Suppressor macrophage (primary cell): ENCODE data around the gene LRBA.
A peak's percentile ranks its signal among the peaks of the same experiment; 100 is the strongest.
"Not testable (repeated sequence)": the region's sequence is repeated elsewhere in the genome, so short reads cannot be mapped to it uniquely, and the experiment has no call there.

Source experiments
- DNase-seq, 4 experiments: peaks; one replicate each; pipeline ENCODE4 v3.0.0-alpha.2; 2020 to 2022
- total RNA-seq, 17 experiments: gene quantifications; one replicate each; lab custom pipeline; 2026; ENCODE audit warnings: mixed read lengths in 6 of 17, inconsistent platforms in 3 of 17; lab: John Stamatoyannopoulos, UW

The LRBA gene, protein sequence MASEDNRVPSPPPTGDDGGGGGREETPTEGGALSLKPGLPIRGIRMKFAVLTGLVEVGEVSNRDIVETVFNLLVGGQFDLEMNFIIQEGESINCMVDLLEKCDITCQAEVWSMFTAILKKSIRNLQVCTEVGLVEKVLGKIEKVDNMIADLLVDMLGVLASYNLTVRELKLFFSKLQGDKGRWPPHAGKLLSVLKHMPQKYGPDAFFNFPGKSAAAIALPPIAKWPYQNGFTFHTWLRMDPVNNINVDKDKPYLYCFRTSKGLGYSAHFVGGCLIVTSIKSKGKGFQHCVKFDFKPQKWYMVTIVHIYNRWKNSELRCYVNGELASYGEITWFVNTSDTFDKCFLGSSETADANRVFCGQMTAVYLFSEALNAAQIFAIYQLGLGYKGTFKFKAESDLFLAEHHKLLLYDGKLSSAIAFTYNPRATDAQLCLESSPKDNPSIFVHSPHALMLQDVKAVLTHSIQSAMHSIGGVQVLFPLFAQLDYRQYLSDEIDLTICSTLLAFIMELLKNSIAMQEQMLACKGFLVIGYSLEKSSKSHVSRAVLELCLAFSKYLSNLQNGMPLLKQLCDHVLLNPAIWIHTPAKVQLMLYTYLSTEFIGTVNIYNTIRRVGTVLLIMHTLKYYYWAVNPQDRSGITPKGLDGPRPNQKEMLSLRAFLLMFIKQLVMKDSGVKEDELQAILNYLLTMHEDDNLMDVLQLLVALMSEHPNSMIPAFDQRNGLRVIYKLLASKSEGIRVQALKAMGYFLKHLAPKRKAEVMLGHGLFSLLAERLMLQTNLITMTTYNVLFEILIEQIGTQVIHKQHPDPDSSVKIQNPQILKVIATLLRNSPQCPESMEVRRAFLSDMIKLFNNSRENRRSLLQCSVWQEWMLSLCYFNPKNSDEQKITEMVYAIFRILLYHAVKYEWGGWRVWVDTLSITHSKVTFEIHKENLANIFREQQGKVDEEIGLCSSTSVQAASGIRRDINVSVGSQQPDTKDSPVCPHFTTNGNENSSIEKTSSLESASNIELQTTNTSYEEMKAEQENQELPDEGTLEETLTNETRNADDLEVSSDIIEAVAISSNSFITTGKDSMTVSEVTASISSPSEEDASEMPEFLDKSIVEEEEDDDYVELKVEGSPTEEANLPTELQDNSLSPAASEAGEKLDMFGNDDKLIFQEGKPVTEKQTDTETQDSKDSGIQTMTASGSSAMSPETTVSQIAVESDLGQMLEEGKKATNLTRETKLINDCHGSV (N-terminal part only)
- total RNA-seq, result 42.3 to 113 (median 84.8) reads per million in 17 experiments

DNA sequence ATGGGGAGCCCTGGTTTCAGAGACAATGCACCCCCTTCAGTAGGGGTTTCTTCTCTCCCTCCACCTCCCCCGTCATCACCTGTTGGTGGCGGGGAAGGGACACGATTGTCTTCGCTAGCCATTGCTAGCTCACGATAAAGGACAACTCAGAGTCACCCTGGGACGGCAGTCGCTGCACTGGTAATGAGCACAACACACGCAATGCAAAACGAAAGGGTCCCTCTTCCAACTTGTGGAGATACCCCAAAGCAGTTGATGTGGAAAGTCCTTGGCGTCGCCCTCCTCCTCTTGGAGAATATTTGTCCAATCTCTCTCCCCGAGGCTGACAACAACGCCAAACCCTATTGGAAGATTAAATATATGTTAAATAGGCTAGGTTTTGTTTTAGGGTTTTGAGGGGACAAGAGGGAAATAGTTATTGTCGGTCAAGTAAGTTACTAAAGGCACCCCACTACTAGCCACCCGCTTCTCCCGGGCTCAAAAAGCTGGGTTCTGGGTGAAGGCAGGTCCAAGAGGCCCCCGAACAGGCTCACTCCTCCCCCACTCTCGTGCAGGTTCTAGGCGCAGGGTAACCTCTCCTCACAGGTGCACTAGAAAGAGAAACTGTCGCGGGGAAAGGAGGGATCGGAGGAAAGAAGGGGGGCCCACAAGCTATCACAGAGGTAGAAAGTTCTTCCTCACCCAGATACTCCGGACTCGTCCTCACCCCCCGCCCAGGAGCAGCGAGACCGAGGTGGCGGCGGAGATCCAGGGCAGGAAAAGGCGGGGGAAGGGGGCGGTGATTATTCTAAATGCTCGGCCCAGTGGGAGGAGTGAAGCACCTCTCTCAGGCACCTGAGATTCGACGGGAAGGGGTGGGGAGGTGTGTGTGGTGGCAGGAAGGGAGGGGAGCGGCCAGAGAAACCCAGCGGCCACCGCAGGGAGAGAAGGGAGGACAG lies at the start of gene LRBA:
Gene LRBA (minus strand): TSS at position 764 of the 938 bp plus-strand sequence. CDS start 642 bp downstream, at position 122.
- peak; percentile 37 to 68 (median 54) for DNase-seq

DNA sequence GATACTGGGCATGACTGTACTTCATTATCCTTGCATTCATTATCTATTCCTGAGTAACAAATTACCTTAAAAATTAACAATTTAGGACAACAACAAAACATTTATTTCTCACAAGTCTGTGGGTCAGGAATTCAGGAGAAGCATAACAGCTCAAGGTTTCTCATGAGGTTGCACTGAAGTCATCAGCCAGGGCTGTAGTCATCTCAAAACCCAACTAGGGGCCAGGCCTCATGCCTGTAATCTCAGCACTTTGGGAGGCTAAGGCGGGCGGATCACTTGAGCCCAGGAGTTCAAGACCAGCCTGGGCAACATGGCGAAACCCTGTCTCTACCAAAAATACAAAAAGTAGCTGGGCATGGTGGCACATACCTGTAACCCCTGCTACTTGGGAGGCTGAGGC lies 48.1 kb upstream of the LRBA start:
- DNase-seq, result not testable (repeated sequence)

DNA sequence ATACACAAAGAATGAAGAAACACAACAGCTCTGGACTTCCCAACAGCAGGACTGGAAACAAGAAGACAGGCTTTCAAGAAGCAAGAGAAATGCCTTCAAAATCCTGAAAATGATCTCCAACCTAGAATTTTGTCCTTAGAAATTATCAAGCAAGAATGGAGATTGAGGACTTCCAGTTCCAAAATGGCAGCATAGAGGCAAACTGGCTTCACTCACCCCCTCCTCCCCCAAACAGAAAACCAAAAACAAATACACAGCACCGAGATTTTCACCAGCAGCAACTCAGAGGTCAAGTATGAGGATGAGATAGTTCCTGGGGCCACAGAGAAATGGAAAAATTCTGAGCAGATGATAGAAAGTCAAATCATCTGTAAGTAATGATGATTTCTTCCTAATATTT lies 40.5 kb upstream of the LRBA start:
- DNase-seq, result no peak

DNA sequence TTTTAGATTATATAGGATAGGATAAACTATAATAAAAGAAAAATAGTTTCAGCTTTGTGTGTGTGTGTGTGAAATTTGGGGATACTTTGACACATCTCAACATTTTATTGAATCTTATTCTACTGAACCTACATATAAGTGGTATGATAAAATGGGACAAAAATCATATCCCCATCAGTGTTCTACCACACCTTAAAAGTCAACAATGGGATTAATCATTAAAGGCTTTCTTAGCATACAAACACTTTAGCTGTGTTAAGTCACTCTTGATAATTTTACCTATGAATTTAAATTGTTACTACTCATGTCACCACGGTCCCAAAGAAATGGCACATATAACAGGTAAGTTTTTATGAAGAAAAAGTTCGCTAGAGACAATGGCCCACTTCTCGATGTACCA lies 37.7 kb upstream of the LRBA start:
- DNase-seq, result no peak

DNA sequence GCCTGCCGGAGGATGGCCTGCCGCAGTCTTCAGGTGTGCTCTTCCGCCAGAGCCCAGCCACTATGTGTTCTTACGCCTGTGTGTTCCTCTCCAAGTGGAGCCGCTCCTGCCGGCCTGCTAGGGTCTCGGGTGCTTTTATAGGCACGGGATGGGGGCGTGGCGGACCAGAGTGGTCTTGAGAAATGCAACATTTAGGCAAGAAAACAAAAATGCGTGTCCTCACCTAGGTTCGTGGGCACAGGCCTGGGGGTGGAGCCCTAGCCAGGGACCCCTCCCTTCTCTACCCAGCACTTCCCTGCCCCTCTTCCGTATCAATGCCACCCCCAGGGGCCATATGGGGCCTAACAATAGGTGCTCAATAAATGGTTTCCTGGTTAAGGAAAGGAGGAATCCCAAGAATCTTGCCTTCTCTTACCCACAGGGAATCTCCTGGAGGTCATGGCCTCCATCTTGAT lies 34.4 kb upstream of the LRBA start:
- no peak for DNase-seq

DNA sequence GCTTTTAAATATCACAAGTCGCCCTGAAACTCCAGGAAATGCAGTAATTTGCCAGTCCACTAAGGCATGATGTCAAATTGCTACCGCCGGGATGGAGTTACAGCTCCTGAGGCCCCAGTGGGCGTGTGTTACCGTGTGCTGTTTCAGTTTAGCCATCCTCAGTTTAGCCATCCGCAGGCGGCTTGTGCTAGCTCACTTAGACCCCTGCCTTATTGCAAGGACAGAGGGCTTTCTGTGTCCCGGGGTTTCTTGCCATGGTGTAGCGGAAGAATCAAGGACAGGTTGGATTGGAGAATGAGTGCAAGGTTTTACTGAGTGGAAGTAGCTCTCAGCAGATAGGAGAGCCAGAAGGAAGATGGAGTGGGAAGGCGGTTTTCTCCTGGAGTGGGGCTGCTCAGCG lies 33.8 kb upstream of the LRBA start:
- DNase-seq, result no peak

DNA sequence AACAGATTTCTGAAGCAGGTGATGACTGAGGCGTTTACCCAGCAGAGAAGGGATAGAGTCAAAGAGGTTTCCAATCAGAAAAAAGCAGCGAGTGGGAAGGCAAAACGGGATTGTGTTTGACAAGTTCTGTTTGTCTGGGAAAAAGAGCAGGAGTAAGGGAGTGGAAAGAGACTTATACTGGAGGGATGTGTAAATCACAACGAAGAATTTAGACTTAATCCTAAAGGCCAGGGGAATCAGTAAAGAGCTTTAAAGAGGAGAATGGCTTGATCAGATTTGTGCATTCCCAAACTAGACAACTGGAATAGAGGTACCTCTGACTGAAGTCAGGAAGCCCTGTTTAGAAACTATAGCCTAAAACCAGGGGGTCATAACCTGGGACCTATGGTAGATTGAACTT lies 31.5 kb upstream of the LRBA start:
- DNase-seq, result no peak

DNA sequence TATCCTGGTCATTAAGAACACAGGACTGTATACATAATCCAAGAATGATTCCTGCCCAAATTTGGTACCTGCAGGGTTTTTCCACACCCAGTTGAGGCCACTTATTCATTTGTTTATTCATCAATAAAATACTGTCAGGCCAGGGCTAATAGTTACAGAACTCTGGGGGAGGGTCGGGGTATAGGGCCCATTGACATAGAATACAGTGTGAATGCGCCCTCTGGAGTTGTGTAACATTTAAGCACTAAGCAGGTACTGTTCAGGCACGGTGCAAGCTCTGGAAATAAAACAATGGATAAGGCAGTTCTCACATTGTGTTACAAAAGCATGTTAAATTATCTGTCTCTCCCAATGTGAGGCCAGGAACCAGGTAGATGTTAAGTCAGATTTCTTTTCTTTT lies 30.8 kb upstream of the LRBA start:
- no peak for DNase-seq

DNA sequence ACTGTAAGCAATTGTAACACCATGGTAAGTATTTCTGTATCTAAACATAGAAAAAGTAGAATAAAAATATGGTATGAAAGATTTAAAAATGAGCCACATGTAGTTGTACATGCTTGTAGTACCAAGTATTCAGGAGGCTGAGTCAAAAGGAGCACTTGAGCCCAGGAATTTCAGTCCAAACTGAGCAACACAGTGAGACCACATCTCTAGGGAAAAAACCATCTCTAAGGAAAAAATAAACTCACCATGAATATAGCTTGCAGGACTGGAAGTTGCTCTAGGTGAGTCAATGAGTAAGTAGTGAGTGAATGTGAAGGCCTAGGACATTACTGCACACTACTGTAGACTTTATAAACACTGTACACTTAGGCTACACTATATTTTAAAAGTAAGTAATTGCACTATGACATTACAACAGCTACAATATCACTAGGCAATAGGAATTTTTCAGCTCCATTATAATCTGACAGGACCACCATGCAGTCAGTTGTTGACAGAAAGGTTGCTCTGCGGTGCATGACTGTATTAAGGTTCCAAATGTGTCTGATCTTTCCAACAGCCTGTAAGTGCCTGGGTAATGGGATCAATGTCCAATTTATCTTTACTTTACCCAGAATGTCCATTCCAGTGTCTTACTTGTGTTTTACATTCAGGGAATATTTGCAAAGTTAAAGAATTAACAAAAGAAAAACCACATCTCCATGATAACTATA lies 28.9 kb upstream of the LRBA start:
- no peak for DNase-seq

DNA sequence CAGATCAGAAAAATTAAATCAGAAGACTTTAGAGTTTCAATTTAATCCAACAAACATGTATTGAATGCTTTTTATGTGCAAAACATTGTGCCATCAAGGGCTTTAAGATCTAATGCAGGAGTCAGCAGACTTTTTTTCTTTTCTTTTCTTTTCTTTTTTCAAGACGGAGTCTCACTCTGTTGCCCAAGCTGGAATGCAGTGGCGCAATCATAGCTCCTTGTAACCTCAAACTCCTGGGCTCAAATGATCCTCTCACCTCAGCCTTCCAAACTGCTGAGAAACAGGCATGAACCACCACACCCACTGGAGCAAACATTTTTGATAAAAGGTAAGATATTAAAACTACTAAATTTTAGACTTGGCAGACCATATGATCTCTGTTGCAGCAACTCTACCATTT lies 24.6 kb upstream of the LRBA start:
- DNase-seq, result no peak

DNA sequence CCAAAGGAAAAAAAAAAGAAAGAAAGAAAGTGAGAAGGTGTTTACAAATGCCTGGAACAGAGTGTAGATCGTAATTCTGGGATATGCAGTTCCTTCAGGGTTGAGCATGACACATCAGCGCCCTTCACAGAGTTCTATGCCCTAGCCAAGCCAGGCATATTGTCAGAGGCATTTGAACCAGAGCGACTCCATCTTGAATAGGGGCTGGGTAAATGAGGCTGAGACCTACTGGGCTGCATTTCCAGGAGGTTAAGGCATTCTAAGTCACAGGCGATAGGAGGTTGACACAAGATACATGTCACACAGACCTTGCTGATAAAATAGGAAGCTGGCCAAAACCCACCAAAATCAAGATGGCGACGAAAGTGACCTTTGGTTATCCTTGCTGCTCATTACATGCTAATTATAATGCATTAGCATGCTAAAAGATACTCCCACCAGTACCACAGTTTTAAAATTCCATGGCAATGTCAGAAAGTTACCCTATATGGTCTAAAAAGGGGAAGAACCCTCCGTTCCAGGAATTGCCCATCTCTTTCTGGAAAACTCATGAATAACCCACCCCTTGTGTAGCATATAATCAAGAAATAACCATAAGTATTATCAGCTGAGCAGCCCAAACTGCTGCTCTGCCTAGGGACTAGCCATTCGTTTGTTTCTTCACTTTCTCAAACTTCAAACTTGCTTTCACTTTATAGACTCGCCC lies 23.5 kb upstream of the LRBA start:
- DNase-seq, result no peak

DNA sequence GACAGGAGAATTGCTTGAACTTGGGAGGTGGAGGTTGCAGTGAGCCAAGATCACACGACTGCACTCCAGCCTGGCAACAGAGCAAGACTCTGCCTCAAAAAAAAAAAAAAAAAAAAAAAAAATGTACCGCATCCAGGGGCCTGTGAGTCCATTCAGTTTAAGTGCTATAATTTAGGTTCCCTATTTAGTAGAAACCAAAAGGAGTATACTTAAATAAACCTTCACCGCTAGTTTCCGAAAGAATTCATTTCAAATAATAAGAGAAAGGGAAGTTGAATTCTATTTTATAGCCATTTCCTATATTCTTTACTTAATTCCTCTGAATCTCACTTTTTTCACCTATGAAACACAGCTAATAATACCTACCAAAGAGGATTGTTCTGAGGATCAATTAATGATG lies 20.8 kb upstream of the LRBA start:
- DNase-seq, result no peak

DNA sequence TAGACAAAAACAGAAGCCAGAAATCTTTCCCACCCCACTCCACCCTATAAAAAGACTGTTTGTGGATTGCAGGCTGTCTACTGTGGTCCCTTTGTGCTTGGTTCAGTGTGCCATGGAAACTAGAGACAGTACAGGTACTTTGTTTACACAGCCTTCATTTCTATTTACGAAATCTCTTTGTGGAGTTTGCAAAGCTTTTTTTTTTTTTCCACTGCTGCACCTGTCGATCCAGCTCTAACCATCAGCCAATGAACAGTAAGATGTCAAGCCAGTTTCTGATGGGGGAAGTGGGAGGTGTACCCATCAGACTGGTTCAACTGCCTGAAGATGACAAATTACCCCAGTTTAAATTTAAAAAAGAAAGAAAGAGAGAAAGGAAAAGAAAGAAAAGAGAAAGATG lies 20.2 kb upstream of the LRBA start:
- DNase-seq, result no peak

DNA sequence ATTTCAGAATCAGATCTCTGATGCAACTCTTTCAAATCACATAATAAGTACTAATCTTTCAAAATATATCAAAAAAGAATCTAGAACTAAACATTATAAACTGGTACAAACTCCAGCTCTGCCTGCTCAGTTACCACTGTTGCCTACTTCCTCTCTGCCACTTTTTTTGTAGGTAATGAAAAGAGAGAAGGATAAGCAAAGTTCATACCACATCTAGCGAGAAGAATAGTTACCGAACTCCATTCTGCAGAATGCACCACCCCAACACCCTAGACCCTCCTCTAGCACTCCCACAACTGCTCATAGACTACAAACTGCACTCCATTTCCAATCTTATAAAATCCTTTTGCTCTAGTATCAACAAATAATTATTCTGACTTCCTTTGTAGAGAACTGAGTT lies 19.7 kb upstream of the LRBA start:
- no peak for DNase-seq

DNA sequence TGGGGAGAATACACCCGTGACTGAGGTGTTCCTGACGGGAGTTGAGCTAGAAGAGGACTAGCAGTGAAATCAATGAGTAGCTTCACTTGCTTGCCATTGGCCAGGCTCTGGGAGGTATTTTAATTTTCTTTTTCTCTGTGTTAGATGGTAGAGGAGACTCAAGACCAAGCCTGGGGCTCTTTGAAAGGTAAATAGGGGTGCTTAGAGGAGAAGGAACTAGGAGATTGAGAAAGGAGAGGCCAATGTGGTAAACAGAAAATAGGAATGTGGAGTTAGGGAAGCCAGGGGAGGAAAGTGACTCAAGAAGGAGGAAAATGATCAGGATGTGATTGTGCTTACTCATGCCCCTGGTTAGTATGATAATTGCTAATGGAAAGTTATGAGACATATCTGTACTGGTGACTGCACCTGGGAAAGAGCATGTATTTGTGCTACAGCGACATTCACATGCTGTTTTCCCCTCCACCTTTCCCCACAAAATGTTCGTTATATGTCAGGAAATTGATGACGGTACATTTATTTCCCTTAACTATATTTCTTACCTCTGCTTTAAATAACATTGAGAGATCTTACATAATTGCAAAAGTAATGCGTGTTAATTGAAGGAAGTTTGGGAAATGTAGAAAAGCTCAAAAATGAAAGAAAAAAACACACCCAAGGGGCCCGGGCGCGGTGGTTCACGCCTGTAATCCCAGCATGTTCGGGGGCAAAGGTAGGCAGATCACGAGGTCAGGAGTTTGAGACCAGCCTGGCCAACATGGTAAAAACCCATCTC lies 16.9 kb upstream of the LRBA start:
- DNase-seq, result no peak

DNA sequence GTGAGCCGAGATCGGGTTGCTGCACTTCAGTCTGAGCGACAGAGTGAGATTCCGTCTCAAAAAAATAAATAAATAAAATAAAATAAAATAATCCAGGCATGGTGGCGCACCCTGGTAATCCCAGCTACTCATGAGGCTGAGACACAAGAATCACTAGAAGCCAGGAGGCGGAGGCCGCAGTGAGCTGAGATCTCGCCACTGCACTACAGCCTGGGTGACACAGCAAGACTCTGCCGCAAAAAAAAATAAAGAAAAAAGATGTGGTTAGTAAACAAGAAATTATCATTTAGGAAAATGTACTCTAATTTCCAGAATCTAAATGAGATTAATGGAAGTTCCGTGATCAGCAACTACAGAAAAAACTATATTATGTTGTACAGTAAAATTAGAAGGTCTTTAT lies 14.5 kb upstream of the LRBA start:
- DNase-seq, result no peak

DNA sequence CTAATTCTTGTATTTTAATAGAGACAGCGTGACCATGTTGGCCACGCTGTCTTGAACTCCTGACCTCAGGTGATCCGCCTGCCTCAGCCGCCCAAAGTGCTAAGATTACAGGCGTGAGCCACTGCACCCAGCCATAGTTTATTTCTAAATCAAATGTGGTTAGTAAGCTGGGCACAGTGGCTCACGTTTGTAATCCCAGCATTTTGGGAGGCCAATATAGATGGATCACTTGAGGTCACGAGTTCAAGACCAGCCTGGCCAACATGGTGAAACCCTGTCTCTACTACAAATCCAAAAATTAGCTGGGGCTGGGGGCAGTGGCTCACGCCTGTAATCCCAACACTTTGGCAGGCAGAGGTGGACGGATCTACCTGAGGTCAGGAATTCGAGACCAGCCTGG lies 13.9 kb upstream of the LRBA start:
- not testable (repeated sequence) for DNase-seq

DNA sequence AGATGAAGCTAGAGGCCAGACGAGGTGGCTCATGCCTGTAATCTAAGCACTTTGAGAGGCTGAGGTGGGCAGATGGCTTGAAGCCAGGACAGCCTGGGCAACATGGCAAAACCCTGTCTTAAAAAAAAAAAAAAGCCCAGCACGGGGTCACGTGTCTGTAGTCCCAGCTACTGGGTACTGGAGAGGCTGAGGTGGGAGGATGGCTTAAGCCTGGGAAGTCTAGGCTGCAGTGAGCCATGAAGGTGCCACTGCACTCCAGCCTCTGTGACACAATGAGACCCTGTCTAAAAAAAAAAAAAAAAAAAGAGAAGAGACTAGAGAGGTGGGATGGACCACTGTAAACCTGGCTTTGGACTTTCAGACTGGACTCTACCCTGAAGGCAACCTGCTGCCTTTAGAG lies 10.7 kb upstream of the LRBA start:
- no peak for DNase-seq

DNA sequence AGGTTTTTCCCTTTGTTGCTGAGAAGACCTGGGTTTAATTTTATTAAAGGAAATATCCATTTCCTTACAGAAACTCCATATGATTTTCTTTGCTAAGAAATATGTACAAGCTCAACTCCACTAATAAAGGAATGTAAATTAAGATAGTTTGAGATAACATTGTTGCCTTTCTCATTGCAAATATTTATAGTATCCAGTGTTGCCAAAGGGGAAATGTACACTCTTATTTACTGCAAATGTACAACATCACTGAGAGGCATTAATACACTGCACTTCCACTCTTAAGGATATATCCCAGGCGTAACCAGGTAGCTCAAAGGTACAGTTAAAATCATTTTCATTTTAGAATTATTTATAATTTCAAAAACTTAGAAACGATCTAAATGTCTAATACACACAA lies 7.5 kb upstream of the LRBA start:
- DNase-seq, result no peak
